PC-9 (cell line): ENCODE data around the gene GLMN.

Experiments used
- EZH2 ChIP-seq: fragments of 200-600 bp; sonication (generic); IDR thresholded peaks from 2 replicates; pipeline ENCODE4 v1.8.0; 2017; ENCODE audit warnings: antibody characterized with exemption, low read depth
- TF ChIP-seq, protein P1 (sequence below): fragments of 200-600 bp; sonication (generic); conservative IDR thresholded peaks from 2 replicates; pipeline ENCODE4 v1.6.1; 2017; ENCODE audit warnings: mixed run types, antibody characterized with exemption, mild to moderate bottlenecking, moderate library complexity

DNA sequence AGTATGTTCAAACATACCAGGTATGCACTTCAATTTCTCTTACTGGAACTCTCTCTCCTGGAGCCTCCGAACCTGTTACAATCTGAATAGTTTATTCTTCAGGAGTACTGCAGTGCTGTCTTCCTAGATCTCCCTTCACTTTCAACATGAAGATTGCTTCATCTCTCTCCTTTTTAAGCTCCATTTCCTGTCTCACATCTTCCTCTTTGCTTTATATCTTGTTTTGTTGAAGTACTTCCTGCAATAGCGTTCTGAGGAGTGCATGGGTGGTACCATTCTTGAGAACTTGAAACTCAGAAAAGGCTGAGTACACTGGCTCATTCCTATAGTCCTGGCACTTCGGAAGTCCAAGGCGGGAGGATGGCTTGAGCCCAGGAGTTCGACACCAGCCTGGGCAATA, 96.8 kb downstream of the GLMN start:
- TF ChIP-seq, protein P1, sequence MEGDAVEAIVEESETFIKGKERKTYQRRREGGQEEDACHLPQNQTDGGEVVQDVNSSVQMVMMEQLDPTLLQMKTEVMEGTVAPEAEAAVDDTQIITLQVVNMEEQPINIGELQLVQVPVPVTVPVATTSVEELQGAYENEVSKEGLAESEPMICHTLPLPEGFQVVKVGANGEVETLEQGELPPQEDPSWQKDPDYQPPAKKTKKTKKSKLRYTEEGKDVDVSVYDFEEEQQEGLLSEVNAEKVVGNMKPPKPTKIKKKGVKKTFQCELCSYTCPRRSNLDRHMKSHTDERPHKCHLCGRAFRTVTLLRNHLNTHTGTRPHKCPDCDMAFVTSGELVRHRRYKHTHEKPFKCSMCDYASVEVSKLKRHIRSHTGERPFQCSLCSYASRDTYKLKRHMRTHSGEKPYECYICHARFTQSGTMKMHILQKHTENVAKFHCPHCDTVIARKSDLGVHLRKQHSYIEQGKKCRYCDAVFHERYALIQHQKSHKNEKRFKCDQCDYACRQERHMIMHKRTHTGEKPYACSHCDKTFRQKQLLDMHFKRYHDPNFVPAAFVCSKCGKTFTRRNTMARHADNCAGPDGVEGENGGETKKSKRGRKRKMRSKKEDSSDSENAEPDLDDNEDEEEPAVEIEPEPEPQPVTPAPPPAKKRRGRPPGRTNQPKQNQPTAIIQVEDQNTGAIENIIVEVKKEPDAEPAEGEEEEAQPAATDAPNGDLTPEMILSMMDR = no peak
- TF ChIP-seq EZH2 = no peak
